B cell (primary cell): ENCODE data around the gene SAMD4A. TPM values are rescaled to one million over a fixed set of nuclear protein-coding genes. Genes with fewer than 3 reads are reported as not detected.

Experiments
- ATAC-seq: fragments of 200-7000 bp; cut with Tn5 transposase; one replicate; pipeline ENCODE4 v1.10.0; 2021; ENCODE audit warnings: low read depth, mild to moderate bottlenecking, moderate number of reproducible peaks, moderate library complexity
- CTCF ChIA-PET: fragments of 350-600 bp; sonication (Branson Sonifier 250); formaldehyde crosslinking; loops from one replicate; lab custom pipeline; 2021; ENCODE audit warnings: antibody characterized with exemption, inconsistent platforms; lab: Charles Lee
- POLR2A ChIA-PET: fragments of 350-600 bp; sonication (Branson Sonifier 250); formaldehyde crosslinking; loops from one replicate; lab custom pipeline; 2021; ENCODE audit warnings: antibody characterized with exemption; lab: Charles Lee
- DNase-seq: peaks from one replicate; pipeline ENCODE4 v3.0.0; 2013
- H2AFZ ChIP-seq: 2 replicates; pipeline ENCODE4 v1.6.1; 2012; ENCODE audit warnings: mild to moderate bottlenecking, low read depth, low read length; ENCODE audit not compliant: insufficient read depth, poor library complexity, severe bottlenecking
- H3K27ac ChIP-seq, 2 donors: 1 replicate in 1 of 2; 2 replicates in 1 of 2; pipeline ENCODE4 v1.5.1; 2012 to 2013; ENCODE audit warnings: low read length in 2 of 2, mild to moderate bottlenecking in 2 of 2, moderate library complexity in 1 of 2
- H3K27me3 ChIP-seq, 4 experiments: fragments of 200-600 bp in 1 of 4; sonication (generic) in 1 of 4; replicated peaks in 1 of 4; 1 replicate in 2 of 4; 2 replicates in 2 of 4; pipeline versions ENCODE4 v1.6.1 to v1.7.0; 2013 to 2016; ENCODE audit warnings: low read length in 3 of 4, mild to moderate bottlenecking in 2 of 4, mixed read lengths in 1 of 4, moderate library complexity in 1 of 4; ENCODE audit not compliant: insufficient read depth in 4 of 4, control insufficient read depth in 3 of 4; ENCODE audit errors: control extremely low read depth in 1 of 4
- H3K36me3 ChIP-seq, 2 experiments: replicated peaks in 1 of 2; 1 replicate in 1 of 2; 2 replicates in 1 of 2; pipeline versions ENCODE4 v1.6.1 to v1.7.1; 2013; ENCODE audit warnings: low read length in 1 of 2; ENCODE audit not compliant: insufficient read depth in 2 of 2, control insufficient read depth in 1 of 2; ENCODE audit errors: control extremely low read depth in 1 of 2, extremely low read depth in 1 of 2
- H3K4me1 ChIP-seq, 2 donors: fragments of 200-600 bp in 1 of 2; sonication (generic) in 1 of 2; 1 replicate in 1 of 2; 2 replicates in 1 of 2; pipeline versions ENCODE4 v1.5.1 to v1.6.1; 2013 to 2017; ENCODE audit warnings: low read length in 2 of 2; ENCODE audit not compliant: control insufficient read depth in 2 of 2, insufficient read depth in 2 of 2
- H3K4me2 ChIP-seq: replicated peaks from 2 replicates; pipeline ENCODE3; 2012; ENCODE audit warnings: mild to moderate bottlenecking, low read depth, low read length; ENCODE audit not compliant: poor library complexity, severe bottlenecking
- H3K4me3 ChIP-seq, 5 experiments: fragments of 200-600 bp in 1 of 5; sonication (generic) in 1 of 5; 1 replicate in 3 of 5; 2 replicates in 2 of 5; pipeline versions ENCODE4 v1.5.1 to v1.7.0; 2011 to 2016; ENCODE audit warnings: low read length in 4 of 5, mild to moderate bottlenecking in 4 of 5, low read depth in 2 of 5, control low read depth in 1 of 5, moderate library complexity in 1 of 5; ENCODE audit not compliant: insufficient read depth in 1 of 5; ENCODE audit errors: control extremely low read depth in 1 of 5, extremely low read depth in 1 of 5
- H3K79me2 ChIP-seq: fragments of 200-600 bp; sonication (generic); one replicate; pipeline ENCODE4 v1.6.0; 2016; ENCODE audit warnings: low read length; ENCODE audit not compliant: control insufficient read depth, insufficient read depth
- H3K9ac ChIP-seq: fragments of 200-600 bp; sonication (generic); 2 replicates; pipeline ENCODE4 v1.6.1; 2017; ENCODE audit warnings: mild to moderate bottlenecking, low read length, moderate library complexity
- H3K9me3 ChIP-seq, 3 donors: one replicate each; pipeline versions ENCODE4 v1.6.1 to v1.7.1; 2013; ENCODE audit warnings: low read length in 2 of 3; ENCODE audit not compliant: control insufficient read depth in 2 of 3, insufficient read depth in 1 of 3; ENCODE audit errors: control extremely low read depth in 1 of 3
- H4K20me1 ChIP-seq: 2 replicates; pipeline ENCODE4 v1.6.0; 2012; ENCODE audit warnings: mild to moderate bottlenecking, low read length; ENCODE audit not compliant: insufficient read depth, control insufficient read depth, poor library complexity, severe bottlenecking
- H3K27ac Mint-ChIP-seq: one replicate; pipeline ENCODE4 v1.8.0; 2021; ENCODE audit warnings: mixed read lengths
- H3K27me3 Mint-ChIP-seq: one replicate; pipeline ENCODE4 v1.8.0; 2021; ENCODE audit warnings: mixed read lengths
- H3K4me1 Mint-ChIP-seq: one replicate; pipeline ENCODE4 v1.8.0; 2021; ENCODE audit warnings: mixed read lengths
- H3K4me3 Mint-ChIP-seq: one replicate; pipeline ENCODE4 v1.8.0; 2021; ENCODE audit warnings: mixed read lengths
- H3K9me3 Mint-ChIP-seq: one replicate; pipeline ENCODE4 v1.8.0; 2022; ENCODE audit warnings: mixed read lengths; ENCODE audit not compliant: insufficient read depth
- EZH2 ChIP-seq: IDR thresholded peaks from 2 replicates; pipeline ENCODE4 v1.6.1; 2012; ENCODE audit warnings: borderline replicate concordance, low read depth, mild to moderate bottlenecking, moderate library complexity, low read length; ENCODE audit not compliant: insufficient read depth, poor library complexity, severe bottlenecking
- WGBS: methylation state at CpG from one replicate; pipeline ENCODE4 v1.1.5; 2013; ENCODE audit warnings: missing lambda C conversion rate; ENCODE audit not compliant: insufficient coverage; 5-methylcytosine and 5-hydroxymethylcytosine counted together
- intact Hi-C: fragments of 100-400 bp; cut with micrococcal nuclease; formaldehyde crosslinking; loops from one replicate; pipeline ENCODE4 v1.10.0; 2022
- polyA plus RNA-seq: library from polyadenylated mRNA; depleted of rRNA; stranded (reverse); fragments of >200 nt; gene quantifications from 2 replicates; pipeline ENCODE4 v1.2.3, GENCODE V29; 2012
- total RNA-seq, 2 donors: library from RNA; stranded (reverse); fragments of 120-200 nt in 1 of 2; gene quantifications; 1 replicate in 1 of 2; 2 replicates in 1 of 2; pipeline versions ENCODE4 v1.2.3 to v1.2.4, GENCODE V29; 2013 to 2022
- TF ChIP-seq, protein P1 (sequence below): fragments of 200-600 bp; IDR thresholded peaks from one replicate; pipeline ENCODE4 v1.8.0; 2022; ENCODE audit warnings: antibody characterized with exemption, mild to moderate bottlenecking

The SAMD4A gene
- total and polyA plus RNA-seq, 2 donors (not counting 1 experiment from before 2014, with no cell fraction given), result 5.7 to 13.7 TPM

DNA sequence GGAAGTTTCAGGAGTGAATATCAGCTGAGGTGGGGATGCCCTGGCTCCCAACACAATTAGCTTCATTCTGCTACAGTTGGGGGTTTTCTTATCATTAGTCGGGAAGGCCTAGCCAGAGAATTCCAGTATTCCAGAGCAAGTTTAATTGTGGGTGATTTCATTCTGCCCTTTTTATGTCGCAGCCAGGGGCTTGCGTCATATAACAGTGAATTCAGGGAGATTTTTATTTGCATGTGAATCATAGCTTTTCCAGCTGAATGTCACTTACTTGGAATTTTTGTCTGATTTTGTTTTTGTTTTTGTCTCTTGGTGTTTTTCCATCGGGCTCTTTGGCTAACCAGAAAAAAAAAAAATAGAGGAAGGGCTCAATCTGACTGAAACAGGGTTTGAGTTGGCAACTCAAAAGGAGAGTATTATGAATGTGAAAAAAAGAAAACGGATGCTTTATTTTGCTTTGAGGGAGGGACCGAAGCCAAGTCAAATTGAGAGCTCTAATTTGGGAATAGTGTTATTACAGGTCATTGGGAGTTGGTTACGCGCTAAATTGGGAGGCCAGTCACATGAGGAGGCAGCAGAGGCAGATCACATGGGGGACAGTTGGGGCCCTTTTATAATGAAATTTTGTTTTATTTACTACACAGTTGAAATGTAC is 119.4 kb downstream of the SAMD4A start:
- Histone ChIP-seq H3K36me3 (no peaks in the 10 kb centered on the region), H2AFZ (no peak overlapping the region), H4K20me1 (no peaks in the 10 kb centered on the region), H3K9ac (no peak overlapping the region), H3K4me1 (peaks cover 3 to 6% of the 10 kb centered on the region in 2 donors), H3K27ac (no peak overlapping the region), H3K4me2 (no peak overlapping the region), H3K9me3 (no peaks in the 10 kb centered on the region), H3K4me3 (no peak overlapping the region), H3K79me2 (peaks cover 29% of the 10 kb centered on the region), H3K27me3 (no peaks in the 10 kb centered on the region)
- ChIA-PET CTCF (interaction anchor here (0.8 kb wide), 1 partner anchor 61 kb away, joined by 3 read pairs; no protein-coding TSS in a partner anchor), POLR2A (no interaction called here)
- TF ChIP-seq, protein P1, sequence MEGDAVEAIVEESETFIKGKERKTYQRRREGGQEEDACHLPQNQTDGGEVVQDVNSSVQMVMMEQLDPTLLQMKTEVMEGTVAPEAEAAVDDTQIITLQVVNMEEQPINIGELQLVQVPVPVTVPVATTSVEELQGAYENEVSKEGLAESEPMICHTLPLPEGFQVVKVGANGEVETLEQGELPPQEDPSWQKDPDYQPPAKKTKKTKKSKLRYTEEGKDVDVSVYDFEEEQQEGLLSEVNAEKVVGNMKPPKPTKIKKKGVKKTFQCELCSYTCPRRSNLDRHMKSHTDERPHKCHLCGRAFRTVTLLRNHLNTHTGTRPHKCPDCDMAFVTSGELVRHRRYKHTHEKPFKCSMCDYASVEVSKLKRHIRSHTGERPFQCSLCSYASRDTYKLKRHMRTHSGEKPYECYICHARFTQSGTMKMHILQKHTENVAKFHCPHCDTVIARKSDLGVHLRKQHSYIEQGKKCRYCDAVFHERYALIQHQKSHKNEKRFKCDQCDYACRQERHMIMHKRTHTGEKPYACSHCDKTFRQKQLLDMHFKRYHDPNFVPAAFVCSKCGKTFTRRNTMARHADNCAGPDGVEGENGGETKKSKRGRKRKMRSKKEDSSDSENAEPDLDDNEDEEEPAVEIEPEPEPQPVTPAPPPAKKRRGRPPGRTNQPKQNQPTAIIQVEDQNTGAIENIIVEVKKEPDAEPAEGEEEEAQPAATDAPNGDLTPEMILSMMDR, result no peak
- TF ChIP-seq EZH2, result no peak
- H3K4me1 Mint-ChIP-seq, result peaks cover 9% of the 10 kb centered on the region
- no peak overlapping the region for H3K27ac Mint-ChIP-seq
- WGBS, result 85% methylated on average over 8 of the region's 8 CpGs
- no peak for DNase-seq
- no peaks in the 10 kb centered on the region for H3K9me3 Mint-ChIP-seq
- intact Hi-C loops, result no loop called here
- no peaks in the 10 kb centered on the region for H3K27me3 Mint-ChIP-seq
- H3K4me3 Mint-ChIP-seq, result no peak overlapping the region
- ATAC-seq, result no peak

DNA sequence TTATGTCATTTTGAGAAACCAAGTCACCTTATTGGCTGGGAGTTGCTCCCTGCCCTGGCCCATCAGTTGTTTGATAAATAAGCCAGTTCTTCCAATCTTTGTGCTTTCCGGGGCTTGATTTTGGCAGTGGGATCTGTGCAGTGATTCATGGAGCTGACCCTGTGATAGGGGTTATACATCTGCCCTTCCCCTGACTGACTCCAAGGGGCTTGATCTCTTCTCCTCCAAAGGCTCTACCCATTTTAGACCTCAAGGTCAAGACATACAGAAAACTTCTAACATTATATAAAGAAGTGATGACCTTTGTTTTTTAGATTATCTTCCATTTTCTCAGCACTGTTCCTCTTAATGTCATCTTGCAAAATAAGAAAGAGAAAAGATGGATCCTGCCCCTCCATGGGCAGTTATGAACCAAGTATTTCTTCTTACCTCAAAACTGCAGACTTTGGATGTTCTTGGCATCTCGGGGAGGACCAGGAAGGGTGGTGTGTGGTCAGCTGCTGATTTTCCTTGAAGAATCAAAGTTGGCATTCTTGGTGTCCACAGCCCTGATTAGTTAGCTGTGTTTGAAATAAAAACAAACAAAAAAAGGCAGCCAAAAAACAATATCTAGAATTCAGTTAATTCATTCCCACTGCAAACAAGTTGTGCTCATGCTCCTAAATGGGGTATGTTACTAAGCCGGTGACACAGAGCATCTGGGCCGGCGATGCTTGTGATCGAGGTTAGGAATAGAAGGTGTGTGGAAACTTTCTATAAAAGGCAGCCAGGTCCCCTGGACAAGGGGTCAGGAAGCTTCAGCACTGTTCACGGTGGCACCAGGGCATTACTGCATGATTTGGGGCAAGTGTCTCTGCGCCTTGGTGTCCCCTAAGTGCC is 120.2 kb downstream of the SAMD4A start:
- TF ChIP-seq, protein P1, result no peak
- TF ChIP-seq EZH2, result no peak
- no peak for ATAC-seq
- Mint-ChIP-seq H3K4me3 (no peak overlapping the region), H3K27me3 (no peaks in the 10 kb centered on the region), H3K4me1 (peaks cover 11% of the 10 kb centered on the region), H3K27ac (no peak overlapping the region), H3K9me3 (no peaks in the 10 kb centered on the region)
- 93% methylated on average over 6 of the region's 8 CpGs for WGBS
- Histone ChIP-seq H3K4me3 (no peak overlapping the region), H2AFZ (no peak overlapping the region), H4K20me1 (no peaks in the 10 kb centered on the region), H3K27me3 (no peaks in the 10 kb centered on the region), H3K79me2 (peaks cover 36% of the 10 kb centered on the region), H3K36me3 (no peaks in the 10 kb centered on the region), H3K9ac (no peak overlapping the region), H3K4me1 (peaks cover 3 to 6% of the 10 kb centered on the region in 2 donors), H3K27ac (no peak overlapping the region), H3K4me2 (no peak overlapping the region), H3K9me3 (no peaks in the 10 kb centered on the region)
- ChIA-PET CTCF (no interaction called here), POLR2A (no interaction called here)
- DNase-seq, result no peak
- intact Hi-C loops, result no loop called here
